Left lung (tissue), 10 donors: ENCODE measurements around the gene RBBP8. TPM values are rescaled to one million over a fixed set of nuclear protein-coding genes. Genes with fewer than 3 reads are reported as not detected.

ENCODE experiments used
- ATAC-seq: fragments of 200-7000 bp; cut with Tn5 transposase; one replicate; pipeline ENCODE4 v1.9.1; 2020; ENCODE audit warnings: moderate library complexity
- DNase-seq, 4 donors: peaks; one replicate each; pipeline ENCODE4 v3.0.0-alpha.2; 2013 to 2020
- H3K27ac ChIP-seq, 2 donors: fragments of 200-600 bp; sonication (generic) in 1 of 2; one replicate each; pipeline versions ENCODE4 v1.5.0 to v1.8.0; 2020 to 2021
- H3K27me3 ChIP-seq, 2 donors: fragments of 200-600 bp; sonication (generic) in 1 of 2; one replicate each; pipeline versions ENCODE4 v1.5.0 to v1.8.0; 2020 to 2021
- H3K36me3 ChIP-seq, 2 donors: fragments of 200-600 bp; sonication (generic) in 1 of 2; one replicate each; pipeline versions ENCODE4 v1.5.0 to v1.8.0; 2020 to 2021
- H3K4me1 ChIP-seq, 2 donors: fragments of 200-600 bp; one replicate each; pipeline ENCODE4 v1.8.0; 2021
- H3K4me3 ChIP-seq, 2 donors: fragments of 200-600 bp; sonication (generic) in 1 of 2; one replicate each; pipeline versions ENCODE4 v1.5.0 to v1.8.0; 2020 to 2021; ENCODE audit warnings: mild to moderate bottlenecking in 1 of 2
- H3K9me3 ChIP-seq, 2 donors: fragments of 200-600 bp; sonication (generic) in 1 of 2; one replicate each; pipeline versions ENCODE4 v1.5.0 to v1.8.0; 2020 to 2021
- CTCF ChIP-seq, 2 donors: fragments of 200-600 bp; sonication (generic) in 1 of 2; IDR thresholded peaks; one replicate each; pipeline versions ENCODE4 v1.5.0 to v1.8.0; 2021; ENCODE audit warnings: antibody characterized with exemption in 2 of 2
- intact Hi-C, 2 donors: fragments of 100-400 bp; cut with DNase I; formaldehyde crosslinking; loops; one replicate each; pipeline versions ENCODE4 v1.11.2 to v1.14.2; 2022
- polyA plus RNA-seq, 6 donors: library from polyadenylated mRNA; unstranded; fragments of 120-200 nt; gene quantifications; one replicate each; pipeline ENCODE4 v1.2.1, GENCODE V29; 2013; ENCODE audit not compliant: insufficient read length in 6 of 6
- total RNA-seq, 2 donors: library from RNA; stranded (reverse); fragmentation: NEBNext Ultra II Directional; extraction: Animal tissue kit (Norgen Biotek cat#: 25700); gene quantifications; one replicate each; pipeline ENCODE4 v1.2.1, GENCODE V29; 2021
- donor health status: DM: no; HTN: yes; CAD: no.
- donor health status: DM: no; HTN: no; CAD: no.

Gene RBBP8
- total and polyA plus RNA-seq, 8 donors = 24.6 to 47.7 (median 31.3) TPM

DNA sequence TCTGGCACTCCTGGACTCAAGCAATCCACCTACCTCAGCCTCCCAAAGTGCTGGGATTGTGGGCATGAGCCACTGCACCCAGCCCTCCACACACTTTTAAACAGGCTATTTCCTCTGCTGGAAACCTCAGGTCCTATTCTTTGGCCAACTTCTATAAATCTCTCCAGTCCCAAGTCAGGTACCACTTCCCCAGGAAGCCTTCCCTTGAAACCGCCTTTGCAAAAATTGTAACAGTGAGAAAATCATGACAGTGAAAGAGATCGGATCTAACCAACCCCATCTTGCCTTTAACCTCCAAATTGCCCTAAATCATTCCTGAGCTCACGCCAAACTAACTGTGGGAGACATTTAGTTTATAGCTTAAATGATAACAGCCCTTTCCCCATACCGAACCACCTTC is 134.9 kb downstream of the RBBP8 start:
- no peaks in the 10 kb centered on the region for H3K36me3 ChIP-seq
- DNase-seq (no peak), ATAC-seq (no peak)
- H3K4me3 ChIP-seq = no peak overlapping the region
- H3K9me3 ChIP-seq = peaks cover 0 to 6% of the 10 kb centered on the region in 2 donors
- TF ChIP-seq CTCF (IDR thresholded peaks at IDR 0.05) = no peak
- H3K4me1 ChIP-seq = peaks cover 0 to 41% of the 10 kb centered on the region in 2 donors
- H3K27me3 ChIP-seq = no peaks in the 10 kb centered on the region
- intact Hi-C loops = no loop called here
- H3K27ac ChIP-seq = no peak overlapping the region

GRCh38 chr18:23068570-23069310 is 135.6 kb downstream of the RBBP8 start:
- intact Hi-C loops = no loop called here
- peak overlapping the region in 1 of 2 donors; percentile 45 for H3K27ac ChIP-seq
- peak; percentile 36 for ATAC-seq

GRCh38 chr18:23069481-23069880 is 136.4 kb downstream of the RBBP8 start:
- no peaks in the 10 kb centered on the region for H3K9me3 ChIP-seq
- H3K27ac ChIP-seq = peak overlapping the region in 1 of 2 donors; percentile 45
- ATAC-seq = no peak
- intact Hi-C loops = no loop called here
- no peaks in the 10 kb centered on the region for H3K27me3 ChIP-seq
- H3K4me3 ChIP-seq = no peak overlapping the region
- TF ChIP-seq CTCF (IDR thresholded peaks at IDR 0.05) = no peak
- no peaks in the 10 kb centered on the region for H3K36me3 ChIP-seq
- peaks cover 0 to 41% of the 10 kb centered on the region in 2 donors for H3K4me1 ChIP-seq
- DNase-seq = no peak

More at GRCh38 chr18:23068570-23069310, 135.6 kb downstream of the RBBP8 start:
- peaks cover 0 to 41% of the 10 kb centered on the region in 2 donors for H3K4me1 ChIP-seq
- H3K36me3 ChIP-seq = no peaks in the 10 kb centered on the region
- H3K4me3 ChIP-seq = no peak overlapping the region
- peaks cover 0 to 3% of the 10 kb centered on the region in 2 donors for H3K9me3 ChIP-seq
- no peak for TF ChIP-seq CTCF (IDR thresholded peaks at IDR 0.05)
- no peaks in the 10 kb centered on the region for H3K27me3 ChIP-seq
- no peak for DNase-seq

DNA sequence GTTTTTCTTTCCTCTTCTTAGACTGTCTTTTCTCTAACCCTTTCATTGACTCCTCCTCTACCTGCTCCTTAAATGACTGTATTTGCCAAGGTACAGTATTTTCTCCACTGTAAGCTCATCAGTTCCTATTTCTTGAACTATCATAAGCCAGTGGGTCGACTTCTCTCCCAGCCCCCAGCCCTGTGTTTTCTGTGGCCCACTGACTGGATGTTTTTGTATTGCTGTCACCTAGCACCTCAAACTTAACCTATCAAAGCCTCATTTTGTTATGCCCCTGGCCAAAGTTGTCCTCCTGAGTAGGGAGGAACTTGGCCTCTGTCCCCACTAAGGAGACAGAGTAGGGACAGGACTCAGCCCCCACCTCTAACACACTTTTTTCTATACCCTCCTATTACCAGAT is 136.8 kb downstream of the RBBP8 start:
- Histone ChIP-seq H3K4me3 (no peak overlapping the region), H3K27me3 (no peaks in the 10 kb centered on the region), H3K27ac (peak overlapping the region in 1 of 2 donors; percentile 45), H3K4me1 (peaks cover 0 to 41% of the 10 kb centered on the region in 2 donors), H3K36me3 (no peaks in the 10 kb centered on the region), H3K9me3 (no peaks in the 10 kb centered on the region)
- intact Hi-C loops = no loop called here
- no peak for TF ChIP-seq CTCF (IDR thresholded peaks at IDR 0.05)
- ATAC-seq (no peak), DNase-seq (no peak)

GRCh38 chr18:23071285-23071684 is 138.2 kb downstream of the RBBP8 start:
- no peak for TF ChIP-seq CTCF (IDR thresholded peaks at IDR 0.05)
- no peaks in the 10 kb centered on the region for H3K36me3 ChIP-seq
- H3K9me3 ChIP-seq = no peaks in the 10 kb centered on the region
- peaks cover 0 to 41% of the 10 kb centered on the region in 2 donors for H3K4me1 ChIP-seq
- no peaks in the 10 kb centered on the region for H3K27me3 ChIP-seq
- H3K4me3 ChIP-seq = no peak overlapping the region
- intact Hi-C loops = no loop called here
- peak in 2 of 4 donors; percentile 15 to 75 for DNase-seq
- H3K27ac ChIP-seq = peak overlapping the region in 1 of 2 donors; percentile 43
- ATAC-seq = peak; percentile 72
